Middle frontal gyrus (tissue), 1 donor: Measurements from ENCODE around the gene SMYD3.

Experiments used
- DNase-seq: peaks from one replicate; pipeline ENCODE4 v3.0.0-alpha.2; 2015; ENCODE audit warnings: low spot score; ENCODE audit errors: extremely low spot score

Gene SMYD3

GRCh38 chr1:246417813-246418564 lies 89.1 kb downstream of the SMYD3 start:
- no peak for DNase-seq

GRCh38 chr1:246417152-246417812 lies 89.8 kb downstream of the SMYD3 start:
- no peak for DNase-seq

DNA sequence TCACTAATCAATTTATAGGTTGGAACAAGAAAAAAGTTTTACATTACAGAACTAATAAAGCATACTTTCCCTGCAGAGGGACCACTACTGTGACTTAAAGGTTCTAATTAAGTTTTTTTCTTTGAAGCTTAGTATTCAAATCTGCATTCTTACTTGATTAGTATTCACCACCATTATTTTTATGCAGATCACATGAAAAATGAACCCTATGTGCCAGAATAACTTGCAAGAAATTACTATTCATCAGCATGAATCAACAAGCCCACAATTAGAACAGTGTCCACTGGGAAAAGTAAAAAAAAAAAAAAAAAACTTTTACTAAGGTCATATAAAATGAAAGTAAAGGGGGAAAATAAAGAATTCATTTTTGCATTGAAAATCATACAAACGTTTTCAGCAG lies 90.8 kb downstream of the SMYD3 start:
- DNase-seq = no peak

DNA sequence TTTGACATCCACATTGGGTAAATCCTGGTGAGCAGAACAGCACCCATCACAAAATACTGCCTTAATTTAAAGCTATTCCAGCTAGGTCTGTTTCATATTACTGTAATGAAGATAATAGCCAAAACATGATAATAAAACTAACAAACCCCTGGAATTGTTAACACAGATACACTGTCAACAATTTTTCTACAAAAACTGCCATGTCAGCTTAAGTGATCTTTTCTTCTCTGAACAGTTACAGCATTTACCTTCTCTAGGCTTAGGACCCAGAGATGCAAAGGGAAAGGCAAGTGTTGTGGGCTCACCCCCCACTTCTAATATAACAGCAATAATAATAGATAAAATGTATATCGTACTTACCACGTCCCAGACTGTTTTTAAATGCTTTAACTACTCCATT lies 92.1 kb downstream of the SMYD3 start:
- no peak for DNase-seq

- no peak for DNase-seq
Measured at GRCh38 chr1:246413430-246413829, 93.6 kb downstream of the SMYD3 start.

DNA sequence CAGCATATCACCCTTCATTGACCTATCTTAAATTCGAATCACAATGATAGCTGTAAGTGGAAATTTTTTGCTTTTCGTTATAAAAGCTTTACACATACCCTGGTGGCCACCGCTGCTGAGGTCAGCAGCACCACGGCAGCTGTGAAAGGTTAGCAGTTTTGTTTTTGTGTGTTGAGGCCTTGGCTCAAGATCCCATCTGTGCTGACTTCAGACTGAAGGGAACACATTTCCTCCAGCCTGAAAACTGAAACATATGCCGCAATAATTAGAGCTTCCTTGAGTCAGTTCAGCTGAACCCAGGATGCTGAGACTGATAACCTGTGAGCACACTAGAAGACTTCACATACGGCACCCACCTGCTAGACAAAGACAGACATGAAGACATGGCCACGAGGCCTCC lies 103.0 kb downstream of the SMYD3 start:
- DNase-seq = no peak

GRCh38 chr1:246398126-246398813 lies 108.8 kb downstream of the SMYD3 start:
- DNase-seq = no peak

DNA sequence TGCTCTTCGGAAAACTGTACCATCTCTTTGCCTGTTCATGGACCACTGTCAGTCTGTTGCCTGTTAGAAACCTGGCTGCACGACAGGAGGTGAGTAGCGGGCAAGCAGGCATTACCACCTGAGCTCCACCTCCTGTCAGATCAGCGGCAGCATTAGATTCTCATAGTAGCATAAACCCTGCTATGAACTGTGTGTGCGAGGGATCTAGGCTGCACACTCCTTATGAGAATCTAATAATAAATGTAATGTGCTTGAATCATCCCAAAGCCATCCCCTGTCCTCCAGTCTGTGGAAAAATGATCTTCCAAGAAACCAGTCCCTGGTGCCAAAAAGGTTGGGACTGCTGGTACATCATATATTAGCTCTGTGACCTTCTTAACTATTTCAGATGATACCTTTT lies 110.0 kb downstream of the SMYD3 start:
- DNase-seq = no peak

- no peak for DNase-seq
Measured at GRCh38 chr1:246396322-246396721, 110.8 kb downstream of the SMYD3 start.

DNA sequence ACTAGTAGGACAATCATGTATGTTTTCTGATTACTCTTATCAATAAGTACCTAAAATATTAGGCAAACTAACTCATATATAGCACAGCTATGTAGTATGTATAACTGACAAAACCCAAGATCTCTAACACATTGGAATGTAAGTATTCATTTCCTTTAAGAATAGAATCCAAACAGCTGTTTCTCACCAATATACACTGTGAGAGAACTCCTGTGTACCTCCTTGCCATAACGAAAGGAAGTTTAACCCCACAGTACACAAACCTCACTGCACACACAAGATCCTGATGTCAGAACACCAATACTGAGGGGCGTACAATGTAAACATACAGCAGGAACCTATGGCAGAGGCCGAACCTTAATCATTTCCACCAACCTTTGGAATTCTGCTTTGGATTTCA lies 113.0 kb downstream of the SMYD3 start:
- DNase-seq = no peak

DNA sequence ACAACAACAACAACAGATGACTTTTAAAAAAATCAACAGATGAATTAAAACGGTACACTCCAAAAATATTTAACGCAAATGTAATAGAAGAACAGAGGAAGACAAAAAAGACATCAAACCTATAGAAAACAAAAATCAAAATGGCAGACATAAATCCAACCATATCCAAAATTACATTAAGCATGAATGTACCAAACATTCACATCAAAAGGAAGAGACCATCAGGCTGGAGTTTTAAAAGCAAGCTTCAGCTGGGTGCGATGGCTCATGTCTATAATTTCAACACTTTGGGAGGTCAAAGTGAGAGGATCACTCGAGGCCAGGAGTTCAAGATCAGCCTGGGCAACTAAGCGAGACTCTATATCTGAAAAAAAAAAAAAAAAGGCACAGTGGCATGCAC lies 116.2 kb downstream of the SMYD3 start:
- DNase-seq = no peak

GRCh38 chr1:246384616-246385015 lies 122.5 kb downstream of the SMYD3 start:
- no peak for DNase-seq

DNA sequence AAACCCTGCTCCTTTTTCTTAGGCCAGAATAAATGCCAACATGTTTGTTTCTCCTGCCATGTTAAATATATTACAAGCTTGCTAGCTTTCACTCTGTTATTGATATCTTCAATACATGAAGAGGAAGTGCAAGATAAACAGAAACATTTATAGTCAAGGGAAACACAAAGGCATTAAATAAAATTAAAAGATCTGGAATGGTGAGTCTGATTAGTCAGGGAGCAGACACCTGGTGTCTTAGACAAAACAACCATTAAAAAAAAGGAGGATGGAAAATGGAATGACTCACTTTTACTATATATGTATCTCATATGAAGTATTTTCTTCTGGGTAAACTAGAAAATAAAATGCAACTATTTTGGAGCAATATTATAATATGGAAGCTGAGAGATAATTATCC lies 123.3 kb downstream of the SMYD3 start:
- no peak for DNase-seq

DNA sequence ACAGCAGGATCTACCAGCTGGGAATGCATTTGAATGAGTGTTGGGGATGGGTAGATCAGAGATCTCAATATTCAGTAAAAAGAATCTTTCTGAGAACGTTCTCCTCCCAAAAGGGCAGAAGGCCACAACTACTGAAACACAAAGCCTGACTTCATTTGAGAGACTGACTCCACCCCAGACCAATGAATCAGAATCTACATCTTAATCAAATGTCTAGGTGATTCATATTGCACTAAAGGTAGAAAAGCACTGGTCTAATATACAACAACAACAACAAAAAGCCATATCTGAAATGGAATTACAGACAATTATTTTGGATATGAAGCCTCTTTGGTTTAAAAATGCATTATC lies 123.9 kb downstream of the SMYD3 start:
- no peak for DNase-seq

- no peak for DNase-seq
Measured at GRCh38 chr1:246382589-246383238, 124.4 kb downstream of the SMYD3 start.

GRCh38 chr1:246381452-246381851 lies 125.6 kb downstream of the SMYD3 start:
- DNase-seq = no peak

DNA sequence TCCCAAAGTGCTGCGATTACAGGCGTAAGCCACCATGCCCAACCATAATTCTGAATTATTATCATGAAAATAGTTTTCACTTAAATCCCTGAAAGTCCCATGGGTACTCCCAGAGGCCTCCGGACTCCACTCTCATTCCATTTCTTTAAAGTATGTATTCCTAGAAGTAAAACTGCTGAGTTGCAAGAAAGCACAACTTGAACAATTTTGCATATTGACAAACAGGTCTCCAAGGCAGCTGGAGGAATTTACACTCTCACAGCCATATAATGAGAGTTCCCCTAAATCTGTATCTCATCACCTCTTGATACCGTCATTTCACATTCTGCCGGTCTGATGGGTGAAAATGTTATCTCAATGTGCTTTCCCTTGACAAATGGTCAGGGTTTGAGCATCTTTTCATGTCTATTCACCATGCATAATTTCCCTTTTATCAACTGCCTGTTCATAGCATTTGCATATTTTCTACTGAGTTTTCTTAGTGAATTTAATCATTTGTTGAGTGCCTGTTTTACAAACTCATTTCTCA lies 129.4 kb downstream of the SMYD3 start:
- no peak for DNase-seq

GRCh38 chr1:246373828-246374569 lies 133.1 kb downstream of the SMYD3 start:
- DNase-seq = no peak

GRCh38 chr1:246372559-246372958 lies 134.5 kb downstream of the SMYD3 start:
- DNase-seq = no peak

DNA sequence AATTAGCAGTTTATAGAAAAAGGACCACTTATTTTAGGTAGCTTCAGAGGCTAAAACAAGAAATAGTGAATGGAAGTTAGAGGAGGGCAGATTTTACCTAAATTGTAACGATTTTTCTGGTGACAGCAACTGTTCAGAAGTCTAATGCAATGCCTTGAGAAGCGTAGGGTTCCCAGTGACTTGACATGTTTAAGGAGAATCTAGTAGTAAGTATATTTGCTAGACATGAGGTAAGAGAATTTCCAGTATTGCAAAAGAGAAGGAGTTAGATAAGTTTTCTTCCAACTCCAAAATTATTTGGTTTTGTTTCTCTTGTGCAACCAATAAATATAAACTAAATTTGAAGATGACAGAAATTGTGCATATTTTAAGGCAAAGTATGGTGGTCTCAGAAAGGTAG lies 140.0 kb downstream of the SMYD3 start:
- DNase-seq = no peak

- no peak for DNase-seq
Measured at GRCh38 chr1:246365708-246366107, 141.4 kb downstream of the SMYD3 start.
